AG08396 (cell line): ENCODE measurements around the gene PIK3R3.

Experiments
- DNase-seq: peaks from one replicate; pipeline ENCODE4 v3.0.0; 2012; ENCODE audit warnings: low spot score, mixed read lengths

The PIK3R3 gene

DNA sequence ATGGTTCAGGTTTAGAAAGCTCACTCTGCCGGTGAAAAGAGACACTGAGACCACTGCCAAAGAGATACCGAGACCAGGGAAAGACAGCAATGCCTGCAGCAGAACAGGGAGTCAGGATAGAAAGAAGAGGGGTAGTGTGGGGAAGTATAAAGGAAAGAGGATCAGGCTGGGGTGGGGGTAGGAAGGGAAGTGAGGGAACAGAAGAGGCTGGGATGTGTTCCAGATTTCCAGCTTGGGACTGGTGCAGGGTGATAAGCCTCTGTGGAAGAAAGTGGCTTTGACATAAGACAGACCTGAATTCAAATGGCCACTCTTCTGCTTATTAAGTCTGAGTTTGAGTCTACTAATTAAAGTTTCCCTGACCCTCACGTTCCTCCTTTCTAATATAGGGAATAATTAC, 105.9 kb downstream of the PIK3R3 start:
- DNase-seq: no peak

DNA sequence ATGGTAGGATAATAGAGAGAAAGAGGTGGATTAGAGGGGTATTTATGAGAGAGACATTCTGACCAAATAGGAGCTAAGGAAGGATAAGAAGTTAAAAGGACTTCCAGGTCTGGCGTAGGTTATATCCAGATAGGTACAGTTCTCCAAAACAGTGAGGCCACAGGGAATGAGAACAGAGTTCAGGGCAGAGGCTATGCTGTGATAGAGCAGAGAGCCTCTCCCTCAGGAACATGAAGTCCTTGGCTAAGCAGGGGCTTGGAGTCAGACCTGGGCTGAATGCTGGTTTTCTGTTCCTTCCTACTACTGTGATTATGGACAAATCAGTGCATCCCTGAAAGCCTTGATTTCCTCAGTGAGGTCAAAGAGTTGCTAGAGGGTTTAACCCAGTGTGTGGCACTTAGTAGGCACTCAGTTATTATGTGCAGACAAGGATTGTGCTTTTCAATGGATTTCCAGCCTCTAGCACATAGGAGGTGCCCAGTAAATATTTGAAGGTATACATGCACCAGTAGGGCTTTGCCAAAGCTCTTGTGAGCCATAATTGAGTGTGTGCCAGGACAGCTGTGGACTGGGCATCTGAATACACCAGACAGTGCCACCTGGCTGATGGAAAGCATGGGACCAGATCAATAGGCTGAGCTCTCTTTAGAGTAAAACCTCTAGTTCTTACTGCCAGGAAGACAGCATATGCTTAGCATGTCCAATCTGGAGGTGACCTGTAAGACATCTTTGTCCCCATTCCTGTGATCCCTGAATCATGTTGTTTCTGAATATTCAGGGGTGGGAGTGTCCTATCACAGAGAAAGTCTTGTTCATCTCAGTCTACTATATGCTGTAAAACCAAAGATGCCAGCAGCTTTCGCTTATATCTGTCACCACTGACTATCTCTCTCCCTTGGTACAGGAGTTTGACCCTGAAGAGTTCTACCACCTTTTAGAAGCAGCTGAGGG, 111.1 kb downstream of the PIK3R3 start:
- no peak for DNase-seq

DNA sequence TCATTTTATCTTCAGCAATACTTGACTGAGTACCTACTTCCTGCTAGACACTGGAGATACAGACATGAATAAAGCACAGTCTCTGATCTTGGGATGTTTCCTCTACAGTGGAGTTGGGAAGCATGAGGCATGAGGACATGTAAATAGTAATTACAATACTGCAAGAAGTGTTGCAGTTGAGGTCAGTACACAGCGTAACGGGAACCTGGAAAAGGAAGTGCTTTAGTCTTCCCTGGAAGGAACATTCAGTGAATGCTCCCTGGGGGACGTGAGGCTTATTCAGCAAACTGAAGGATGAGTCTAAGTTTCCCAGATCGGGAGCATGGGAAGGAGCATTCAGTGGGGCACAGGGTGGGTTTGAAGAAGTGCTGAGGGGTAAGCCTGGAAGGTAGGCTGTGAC, 112.4 kb downstream of the PIK3R3 start:
- no peak for DNase-seq

DNA sequence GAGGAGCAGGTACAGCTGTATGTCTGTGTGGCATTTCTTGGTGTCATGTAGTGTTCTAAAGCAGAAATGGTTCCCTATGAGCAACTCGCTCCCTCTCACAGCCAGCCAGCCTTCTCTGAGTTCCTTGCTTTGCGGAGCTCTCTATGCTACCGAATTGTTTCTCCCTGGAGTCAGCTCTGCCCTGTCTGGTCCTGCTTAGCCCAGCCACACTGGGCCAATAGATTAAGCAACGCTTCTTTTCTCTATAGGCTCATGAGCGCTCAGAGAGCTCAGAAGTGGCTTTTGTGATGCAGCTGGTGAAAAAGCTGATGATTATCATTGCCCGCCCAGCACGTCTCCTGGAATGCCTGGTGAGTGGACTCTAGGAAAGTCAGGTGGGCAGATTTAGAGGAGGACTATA, 113.1 kb downstream of the PIK3R3 start:
- DNase-seq: no peak

DNA sequence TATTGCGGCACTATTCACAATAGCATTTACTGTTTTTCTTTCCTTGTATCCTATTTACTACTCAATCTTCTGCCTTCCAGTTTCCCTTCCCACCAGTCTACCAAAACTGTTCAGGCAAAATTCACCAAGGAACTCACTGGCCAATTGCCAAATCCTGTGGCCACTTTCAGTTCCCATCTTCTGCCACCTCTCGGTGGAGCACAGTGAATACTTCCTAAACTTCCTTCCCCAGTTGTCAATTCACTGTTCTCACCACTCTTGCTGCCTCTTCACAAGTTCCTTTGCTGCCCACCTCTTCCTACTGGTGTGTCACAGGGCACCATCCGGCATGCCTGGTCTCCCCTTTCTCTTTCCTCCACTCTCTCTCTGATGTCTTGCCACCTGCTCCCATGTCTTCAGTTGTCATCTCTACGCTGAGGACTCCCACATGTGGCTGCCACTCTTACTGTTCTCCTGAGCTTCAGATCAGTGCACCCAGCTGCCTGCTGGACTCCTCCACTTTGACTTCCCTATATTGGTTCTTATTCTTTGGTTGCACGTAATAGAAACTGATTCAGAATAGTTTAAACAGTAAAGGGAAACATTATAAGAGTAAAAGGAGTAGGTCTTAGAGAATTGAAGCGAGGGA, 114.4 kb downstream of the PIK3R3 start:
- DNase-seq: no peak

DNA sequence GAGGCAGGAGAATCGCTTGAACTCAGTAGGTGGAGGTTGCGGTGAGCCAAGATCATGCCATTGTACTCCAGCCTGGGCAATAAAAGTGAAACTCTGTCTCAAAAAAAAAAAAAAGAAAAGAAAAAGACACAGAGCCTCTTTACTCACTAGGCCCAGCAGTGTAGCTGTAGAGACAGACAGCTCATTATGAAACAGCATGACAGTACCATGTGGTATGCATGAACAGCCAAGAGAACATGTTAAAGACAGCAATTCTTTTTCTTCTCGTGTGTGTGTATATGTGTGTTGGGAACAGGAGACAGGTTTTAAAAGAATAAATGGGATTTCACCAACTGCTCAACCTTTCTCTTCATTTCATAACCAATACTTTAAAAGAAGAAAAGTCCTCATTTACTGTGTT, 118.8 kb downstream of the PIK3R3 start:
- no peak for DNase-seq

DNA sequence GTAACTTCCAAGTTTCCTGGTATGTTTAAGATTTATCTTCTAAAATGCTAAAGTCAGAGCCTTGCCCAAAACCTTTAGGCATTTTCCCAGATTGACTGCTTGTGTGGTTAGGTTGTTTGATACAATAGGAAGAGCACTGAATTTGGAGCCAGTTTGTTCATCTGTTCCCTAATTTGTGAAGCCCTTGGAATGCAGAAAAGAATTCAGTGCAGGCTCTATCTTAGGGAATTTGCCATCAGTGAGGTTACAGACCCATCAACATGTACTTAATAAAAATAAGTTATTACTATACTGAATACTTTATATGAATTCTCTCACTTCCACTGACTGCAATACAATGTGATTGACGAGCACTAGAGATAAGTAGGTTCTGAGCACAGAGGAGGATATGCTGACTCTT, 120.2 kb downstream of the PIK3R3 start:
- no peak for DNase-seq

DNA sequence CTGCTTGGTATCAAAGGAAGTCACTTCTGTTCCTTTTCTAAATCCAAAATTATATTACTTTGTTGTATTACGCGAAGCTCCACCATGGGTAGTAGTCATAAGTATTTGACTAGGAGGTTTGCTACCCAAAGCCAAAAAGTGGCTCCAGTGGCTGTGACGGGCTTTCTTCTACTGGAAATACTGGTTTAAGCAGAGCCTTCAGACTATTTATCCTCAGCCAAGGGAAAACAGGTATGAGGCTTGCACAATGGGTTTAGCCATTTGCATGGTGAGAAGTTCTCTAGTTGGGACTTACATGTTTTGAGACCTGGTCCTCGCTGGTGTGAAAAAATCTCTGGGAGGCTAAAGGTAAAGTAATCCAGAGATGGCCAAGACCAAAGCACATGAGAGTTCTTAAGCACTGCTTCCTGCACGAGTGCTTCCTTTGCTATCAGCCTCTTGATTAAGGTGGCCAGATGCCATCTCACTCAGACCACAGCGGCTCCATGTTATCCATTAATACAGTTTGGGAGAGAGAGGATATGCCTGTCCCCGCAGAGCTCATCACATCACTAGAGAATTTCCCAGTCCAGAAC, 121.2 kb downstream of the PIK3R3 start:
- DNase-seq: no peak

DNA sequence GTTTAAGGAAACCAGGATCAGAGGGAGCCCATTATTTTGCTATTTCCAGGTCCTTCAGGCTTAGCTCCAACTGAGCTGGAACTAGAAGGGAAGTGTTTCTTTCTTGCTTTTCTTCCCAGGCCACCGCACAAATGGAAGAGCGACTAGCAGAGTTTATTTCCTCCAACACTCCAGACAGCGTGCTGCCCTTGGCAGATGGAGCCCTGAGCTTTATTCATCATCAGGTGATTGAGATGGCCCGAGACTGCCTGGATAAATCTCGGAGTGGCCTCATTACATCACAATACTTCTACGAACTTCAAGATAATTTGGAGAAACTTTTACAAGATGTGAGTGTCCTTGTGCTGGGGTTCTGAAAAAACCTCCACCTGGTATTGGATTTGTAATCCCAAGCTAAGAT, 121.8 kb downstream of the PIK3R3 start:
- DNase-seq: no peak

DNA sequence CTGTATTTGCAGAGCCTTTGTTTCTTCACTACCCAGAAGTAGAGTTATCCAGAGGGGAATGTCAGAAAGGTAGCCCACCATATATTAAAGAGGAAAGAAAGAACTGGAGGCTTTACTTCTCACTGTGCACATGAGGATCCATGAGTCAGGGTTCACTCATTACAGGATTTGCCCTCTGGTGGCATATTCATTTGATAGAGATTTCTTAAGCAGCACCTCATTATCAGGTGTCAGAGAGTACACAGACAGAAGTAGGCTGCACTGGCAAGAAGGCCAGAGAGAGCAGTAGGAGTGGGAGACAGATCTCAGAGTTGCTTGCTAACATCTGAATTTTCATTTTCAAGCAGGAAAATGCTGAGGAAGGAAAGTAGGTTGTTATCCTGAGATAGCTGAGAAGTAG, 123.8 kb downstream of the PIK3R3 start:
- DNase-seq: no peak

DNA sequence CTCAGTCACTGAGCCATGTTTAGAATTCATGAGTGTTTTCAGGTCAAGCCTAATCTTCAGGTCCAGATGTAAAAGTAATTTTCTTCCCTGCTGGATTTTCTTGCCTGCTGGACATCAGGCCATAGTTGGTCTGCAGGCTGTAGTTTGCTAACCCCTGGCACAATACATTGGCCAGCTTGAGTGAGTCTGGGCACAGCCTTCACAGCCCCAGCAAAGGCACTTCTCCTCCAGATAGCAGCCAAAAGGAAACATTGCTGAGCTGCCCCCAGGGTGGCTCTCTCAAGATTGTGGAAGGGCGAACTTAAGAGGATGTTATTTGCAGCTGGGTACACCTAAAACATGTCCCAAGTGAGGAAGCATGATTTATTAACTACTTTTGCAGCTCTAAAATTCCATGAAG, 126.8 kb downstream of the PIK3R3 start:
- no peak for DNase-seq

DNA sequence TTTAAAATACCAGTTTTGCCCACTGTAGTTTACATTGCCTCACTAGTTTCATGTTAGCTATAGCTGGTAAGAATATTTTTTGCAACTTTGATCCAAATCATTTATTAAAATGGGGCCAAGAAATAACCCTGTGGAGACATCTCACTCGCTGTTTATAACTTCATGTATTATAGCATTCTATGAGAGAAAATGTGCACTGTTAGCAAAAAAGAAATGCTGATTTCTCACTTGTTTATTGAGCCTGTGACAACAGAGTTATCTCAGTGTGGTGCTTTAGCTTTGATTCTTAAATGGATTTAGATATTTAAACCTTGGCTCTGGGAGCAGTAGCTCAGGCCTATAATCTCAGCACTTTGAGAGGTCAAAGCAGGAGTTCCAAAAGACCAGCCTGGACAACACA, 127.9 kb downstream of the PIK3R3 start:
- DNase-seq: no peak

DNA sequence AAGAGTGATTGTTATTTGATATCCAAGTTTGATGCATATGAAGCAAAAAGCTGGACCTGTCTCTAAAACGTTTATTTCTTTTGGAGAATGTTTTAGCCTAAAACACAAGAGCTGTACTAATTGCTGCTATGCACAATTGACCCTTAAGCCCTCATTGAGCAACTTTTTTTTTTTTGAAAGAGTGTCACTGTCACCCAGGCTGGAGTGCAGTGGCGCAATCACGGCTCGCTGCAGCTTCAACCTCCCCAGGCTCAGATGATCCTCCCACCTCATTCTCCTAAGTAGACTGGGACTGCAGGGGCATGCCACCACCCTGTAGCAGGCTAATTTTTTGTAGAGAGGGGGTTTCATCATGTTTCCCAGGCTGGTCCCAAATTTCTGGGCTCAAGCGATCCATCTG, 129.1 kb downstream of the PIK3R3 start:
- no peak for DNase-seq

DNA sequence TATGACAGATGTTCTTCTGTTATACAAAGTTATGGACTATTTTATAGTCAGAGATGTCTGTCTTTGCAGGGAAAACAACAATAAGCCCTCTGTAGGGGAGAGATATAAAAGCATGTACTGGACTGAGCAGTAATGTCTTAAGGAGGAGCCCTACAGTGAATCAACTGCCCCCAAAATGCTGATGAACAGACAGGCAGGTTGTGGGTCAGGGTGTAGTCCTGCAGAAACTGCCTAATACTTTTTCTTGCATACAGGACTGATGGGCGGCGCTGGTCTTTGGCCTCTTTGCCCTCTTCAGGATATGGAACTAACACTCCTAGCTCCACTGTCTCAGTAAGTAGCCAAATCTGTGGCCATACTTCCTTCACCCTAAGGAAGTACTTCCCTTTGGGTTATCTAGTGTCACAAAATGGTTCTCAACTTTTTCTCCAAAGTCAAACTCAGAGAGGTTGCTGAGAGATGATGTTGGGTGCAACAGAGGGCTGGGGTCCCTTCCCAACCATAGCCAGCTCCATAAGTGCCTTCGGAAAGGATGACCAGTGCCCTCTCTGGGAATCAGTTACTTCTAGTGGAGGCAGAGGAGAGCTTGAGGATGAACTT, 129.8 kb downstream of the PIK3R3 start:
- no peak for DNase-seq

DNA sequence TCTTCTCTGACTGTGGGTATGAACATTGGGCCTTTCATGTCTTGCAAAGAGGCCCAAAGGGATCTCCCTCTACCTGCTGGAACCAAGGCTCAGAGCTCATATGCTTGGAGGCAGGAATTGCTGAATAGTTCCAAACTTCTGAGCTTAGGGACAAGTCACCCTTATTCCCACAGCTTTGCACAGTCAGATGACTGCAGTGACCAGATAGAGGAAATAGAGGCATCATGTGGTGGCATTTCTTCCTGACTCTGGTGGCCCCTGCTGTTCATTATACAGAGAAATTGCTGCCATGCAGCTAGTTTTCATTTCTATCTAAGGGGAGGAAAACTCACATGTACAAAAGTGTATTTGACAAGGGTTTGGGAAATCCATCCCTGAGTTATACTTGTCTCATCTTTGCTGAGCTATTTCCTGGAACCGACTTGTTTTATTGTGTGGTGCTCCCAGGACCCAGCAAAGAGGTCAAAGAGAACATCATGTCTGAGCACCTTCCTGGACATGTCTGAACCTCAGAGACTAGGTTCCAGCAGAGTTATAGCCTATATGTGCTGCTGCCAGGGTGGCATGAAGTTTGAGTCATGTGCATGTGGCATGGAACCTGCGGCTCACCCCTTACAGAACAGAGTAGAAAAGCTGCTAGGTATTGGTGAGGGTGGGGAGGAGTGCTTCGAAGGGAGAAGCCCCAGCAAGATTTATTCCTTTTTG, 131.2 kb downstream of the PIK3R3 start:
- DNase-seq: no peak

DNA sequence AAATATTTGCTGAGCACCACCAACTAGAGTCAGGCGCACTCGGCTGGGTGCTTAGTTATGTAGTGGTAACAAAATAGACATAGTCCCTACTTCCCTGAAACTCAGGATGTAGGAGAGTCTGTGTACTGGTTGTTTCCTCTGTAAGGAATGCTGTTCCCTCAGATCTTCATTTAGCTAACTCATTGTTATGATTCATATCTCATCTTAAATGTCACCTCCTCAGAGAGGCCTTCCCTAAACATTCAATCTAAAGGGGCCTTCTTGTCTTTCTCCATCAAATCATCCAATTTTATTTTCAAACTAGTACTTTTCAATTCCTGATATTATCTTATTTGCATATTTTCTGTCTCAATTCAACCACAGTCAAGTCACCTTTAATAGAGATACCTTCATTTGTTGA, 132.9 kb downstream of the PIK3R3 start:
- DNase-seq: no peak

DNA sequence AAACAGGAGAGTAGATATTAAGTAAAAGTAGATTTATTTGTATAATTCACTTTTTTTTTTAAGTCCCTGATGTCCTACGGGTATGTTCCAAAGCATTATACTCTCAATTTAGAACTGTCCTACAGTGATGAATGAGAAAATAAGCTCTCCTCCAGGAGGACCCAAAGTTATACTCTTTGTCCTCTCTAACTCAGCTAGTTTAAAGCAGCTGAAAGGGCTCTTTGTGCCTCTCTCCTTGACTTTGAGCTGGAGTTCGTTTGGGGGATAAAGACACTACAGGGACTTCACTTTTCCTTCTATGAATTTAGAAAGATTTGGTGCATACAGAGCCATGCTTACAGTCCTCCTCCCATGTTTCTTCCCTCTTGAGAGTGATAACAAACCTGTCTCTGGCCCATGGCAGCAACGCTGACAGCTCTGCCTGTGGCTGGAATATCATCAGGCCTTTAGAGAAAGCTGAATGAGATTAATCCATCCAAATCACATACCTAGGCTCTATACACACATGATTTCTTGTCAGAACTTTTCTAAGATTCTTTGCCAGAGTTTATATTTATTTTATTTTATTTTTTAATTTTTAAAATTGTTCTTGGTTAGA, 134.3 kb downstream of the PIK3R3 start:
- no peak for DNase-seq

DNA sequence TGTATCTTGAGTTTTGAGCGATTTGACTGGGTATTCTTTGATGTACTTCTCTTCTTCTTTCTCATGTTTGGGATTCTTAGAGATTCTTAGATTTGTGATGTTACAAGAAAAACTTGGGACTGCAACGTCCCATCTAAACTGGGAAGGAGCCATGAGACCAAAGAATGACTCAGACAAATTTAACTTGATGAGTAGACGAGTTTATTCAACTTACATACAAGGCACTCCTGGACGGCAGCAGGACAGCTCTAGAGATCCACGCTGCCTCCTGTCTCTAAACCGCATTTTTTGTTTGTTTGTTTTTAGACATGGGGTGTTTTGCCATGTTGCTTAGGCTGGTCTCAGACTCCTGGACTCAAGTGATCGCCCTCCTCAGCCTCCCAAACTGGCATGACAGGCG, 137.1 kb downstream of the PIK3R3 start:
- DNase-seq: no peak

DNA sequence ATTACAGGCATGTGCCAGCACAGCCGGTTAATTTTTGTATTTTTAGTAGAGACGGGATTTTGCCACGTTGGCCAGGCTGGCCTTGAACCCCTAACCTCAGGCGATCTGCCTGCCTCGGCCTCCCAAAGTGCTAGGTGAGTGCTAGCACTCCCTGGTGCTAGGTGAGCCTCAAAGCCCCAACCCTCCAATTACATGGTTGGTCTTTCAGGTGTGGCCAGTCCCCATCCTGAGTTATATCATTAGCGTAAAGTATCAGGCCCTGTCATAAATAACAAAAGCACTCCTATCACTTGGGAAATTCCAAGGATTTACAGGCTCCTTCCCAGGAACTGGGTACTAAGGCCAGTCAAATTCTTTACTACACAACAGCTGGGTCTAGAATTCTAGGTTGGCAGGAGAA, 138.0 kb downstream of the PIK3R3 start:
- DNase-seq: no peak
